Skeletal muscle tissue (tissue), 4 donors: Measurements from ENCODE around the gene RBBP4. TPM values are rescaled to one million over a fixed set of nuclear protein-coding genes. Genes with fewer than 3 reads are reported as not detected.
"Not testable (repeated sequence)": the region's sequence is repeated elsewhere in the genome, so short reads cannot be mapped to it uniquely, and the experiment has no call there.

Experiments
- H3K27ac ChIP-seq: one replicate; pipeline ENCODE4 v1.7.0; 2013; ENCODE audit warnings: mild to moderate bottlenecking, low read depth, low read length, inconsistent platforms
- H3K27me3 ChIP-seq, 3 donors: one replicate each; pipeline ENCODE4 v1.7.0; 2013; ENCODE audit warnings: low read length in 3 of 3; ENCODE audit not compliant: control insufficient read depth in 3 of 3, insufficient read depth in 3 of 3
- H3K36me3 ChIP-seq, 3 donors: one replicate each; pipeline ENCODE4 v1.7.0; 2013; ENCODE audit warnings: low read length in 3 of 3; ENCODE audit not compliant: control insufficient read depth in 3 of 3, insufficient read depth in 3 of 3
- H3K4me1 ChIP-seq, 3 donors: one replicate each; pipeline ENCODE4 v1.7.0; 2013; ENCODE audit warnings: low read length in 3 of 3, mild to moderate bottlenecking in 3 of 3; ENCODE audit not compliant: control insufficient read depth in 3 of 3, insufficient read depth in 3 of 3
- H3K4me3 ChIP-seq, 3 donors: one replicate each; pipeline ENCODE4 v1.7.0; 2013; ENCODE audit warnings: low read length in 3 of 3
- H3K9ac ChIP-seq, 3 donors: one replicate each; pipeline ENCODE4 v1.7.0; 2013; ENCODE audit warnings: low read length in 3 of 3, mild to moderate bottlenecking in 3 of 3, moderate library complexity in 2 of 3, low read depth in 1 of 3
- H3K9me3 ChIP-seq, 3 donors: one replicate each; pipeline ENCODE4 v1.7.0; 2013; ENCODE audit warnings: low read length in 3 of 3; ENCODE audit not compliant: control insufficient read depth in 3 of 3
- total RNA-seq: library from RNA; depleted of rRNA; stranded (reverse); fragments of >200 nt; gene quantifications from one replicate; pipeline ENCODE4 v1.2.3, GENCODE V29; 2014
- donor health status: Osteomylitis.

The RBBP4 gene
- total RNA-seq, 1 donor from 2014 or later, result 104 TPM

DNA sequence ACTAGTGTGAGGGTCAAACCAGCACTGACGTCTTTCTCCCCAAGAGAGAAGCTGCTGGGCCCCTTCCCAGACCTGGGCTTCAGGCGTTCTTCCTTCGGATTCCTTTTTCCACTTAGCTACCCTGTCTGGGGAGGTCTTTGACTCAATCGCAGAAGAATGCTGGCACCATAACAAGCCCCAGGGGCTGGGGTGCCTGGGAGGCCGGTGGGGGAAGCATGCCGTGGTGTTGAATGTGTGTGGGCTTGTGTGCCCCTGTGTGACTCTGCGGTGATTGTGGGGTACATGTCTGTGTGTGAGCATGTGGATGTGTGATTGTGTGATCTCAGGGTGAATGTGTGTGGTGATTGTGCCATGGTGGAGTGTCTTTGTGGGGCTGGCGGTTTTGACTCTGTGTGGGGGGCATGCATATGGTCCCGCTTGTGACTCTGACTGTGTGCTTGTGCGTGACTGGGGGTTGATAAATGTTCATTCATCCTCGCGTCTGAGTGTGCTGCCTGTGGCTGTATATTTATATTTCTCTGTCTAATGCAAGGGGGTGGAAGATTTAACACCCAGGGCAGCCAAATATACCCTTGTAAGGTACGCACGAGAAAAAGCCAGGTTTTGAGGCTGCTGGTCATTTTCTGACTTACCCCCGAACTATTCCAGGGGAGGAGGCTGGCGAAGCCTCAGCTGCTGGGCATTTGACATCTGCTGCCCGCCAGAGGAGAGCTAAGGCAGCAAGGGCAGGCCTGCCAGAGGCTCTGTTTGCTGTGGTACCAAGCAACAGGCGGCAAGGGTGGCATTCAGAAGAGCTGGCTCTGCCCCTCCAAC, 52.7 kb downstream of the RBBP4 start:
- peak overlapping the region; percentile 95 for H3K27ac ChIP-seq
- peak overlapping the region; percentile 79 to 91 (median 85) for H3K4me3 ChIP-seq
- H3K27me3 ChIP-seq, result no peaks in the 10 kb centered on the region
- no peaks in the 10 kb centered on the region for H3K9me3 ChIP-seq
- H3K36me3 ChIP-seq, result no peaks in the 10 kb centered on the region
- H3K9ac ChIP-seq, result peak overlapping the region; percentile 79 to 94 (median 87)
- H3K4me1 ChIP-seq, result peaks cover 32 to 53% (median 42%) of the 10 kb centered on the region in 3 donors

DNA sequence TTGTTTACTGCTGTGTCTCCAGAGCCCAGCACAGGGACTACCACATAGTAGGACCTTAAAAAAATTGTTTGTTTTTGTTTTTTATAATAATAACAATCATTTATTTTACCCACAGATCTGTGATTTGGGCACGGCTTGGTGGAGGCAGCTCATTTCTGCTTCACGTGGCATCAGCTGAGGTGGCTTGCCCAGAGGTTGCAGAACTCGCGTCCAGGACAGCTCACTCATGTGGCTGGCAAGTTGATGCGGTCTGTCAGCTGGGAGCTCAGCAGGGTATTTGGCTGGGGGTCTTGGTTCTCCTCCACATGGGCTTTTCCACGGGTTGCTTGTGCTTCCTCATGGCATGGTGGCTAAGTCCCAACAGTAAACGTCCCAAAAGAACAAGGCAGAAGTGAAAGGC, 54.5 kb downstream of the RBBP4 start:
- Histone ChIP-seq H3K4me3 (no peak overlapping the region), H3K36me3 (no peaks in the 10 kb centered on the region), H3K4me1 (peaks cover 28 to 36% (median 31%) of the 10 kb centered on the region in 3 donors), H3K9me3 (no peaks in the 10 kb centered on the region), H3K27me3 (no peaks in the 10 kb centered on the region), H3K9ac (no peak overlapping the region), H3K27ac (no peak overlapping the region)

DNA sequence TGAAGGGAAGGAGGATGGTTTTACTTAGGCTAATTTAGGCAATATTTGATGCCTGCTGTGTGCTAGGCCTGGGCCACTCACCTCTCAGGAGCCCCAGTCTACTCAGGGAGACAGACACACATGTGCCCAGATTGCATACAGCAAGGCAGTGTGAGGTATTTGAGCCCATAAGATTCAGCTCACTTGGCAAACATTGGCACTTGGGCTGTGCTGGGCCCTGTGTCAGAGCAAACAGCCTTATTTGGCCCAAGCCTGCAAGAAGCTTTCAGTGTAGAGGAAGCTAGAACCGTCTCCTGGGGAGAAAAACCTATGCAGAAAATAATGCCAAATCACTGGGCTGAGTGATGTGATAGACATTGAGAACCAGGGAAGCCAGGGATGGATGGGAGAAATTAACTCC, 55.5 kb downstream of the RBBP4 start:
- Histone ChIP-seq H3K4me1 (peaks cover 22 to 26% (median 24%) of the 10 kb centered on the region in 3 donors), H3K27me3 (no peaks in the 10 kb centered on the region), H3K36me3 (no peaks in the 10 kb centered on the region), H3K9ac (no peak overlapping the region), H3K9me3 (no peaks in the 10 kb centered on the region), H3K27ac (peak overlapping the region; percentile 2), H3K4me3 (no peak overlapping the region)

DNA sequence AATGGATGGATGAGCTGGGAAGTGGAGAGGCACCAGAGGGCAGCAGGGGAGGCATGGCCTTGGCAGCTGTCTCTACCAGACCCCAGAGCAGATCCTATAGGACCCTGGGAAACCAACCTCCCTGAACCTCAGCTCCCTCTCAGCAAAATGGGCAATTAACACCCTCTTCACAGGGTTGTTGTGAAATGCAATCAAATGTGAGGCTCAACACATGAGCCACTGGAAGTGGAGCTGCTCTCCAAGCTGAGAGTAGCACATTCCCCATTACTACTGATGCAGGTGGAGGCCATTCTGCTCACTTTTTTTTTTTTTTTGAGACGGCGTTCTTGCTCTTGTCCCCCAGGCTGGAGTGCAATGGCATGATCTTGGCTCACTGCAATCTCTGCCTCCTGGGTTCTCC, 58.1 kb downstream of the RBBP4 start:
- H3K9ac ChIP-seq, result no peak overlapping the region
- no peak overlapping the region for H3K27ac ChIP-seq
- H3K9me3 ChIP-seq, result no peaks in the 10 kb centered on the region
- no peak overlapping the region for H3K4me3 ChIP-seq
- H3K36me3 ChIP-seq, result no peaks in the 10 kb centered on the region
- peaks cover 7 to 9% (median 7%) of the 10 kb centered on the region in 3 donors for H3K4me1 ChIP-seq
- H3K27me3 ChIP-seq, result no peaks in the 10 kb centered on the region

DNA sequence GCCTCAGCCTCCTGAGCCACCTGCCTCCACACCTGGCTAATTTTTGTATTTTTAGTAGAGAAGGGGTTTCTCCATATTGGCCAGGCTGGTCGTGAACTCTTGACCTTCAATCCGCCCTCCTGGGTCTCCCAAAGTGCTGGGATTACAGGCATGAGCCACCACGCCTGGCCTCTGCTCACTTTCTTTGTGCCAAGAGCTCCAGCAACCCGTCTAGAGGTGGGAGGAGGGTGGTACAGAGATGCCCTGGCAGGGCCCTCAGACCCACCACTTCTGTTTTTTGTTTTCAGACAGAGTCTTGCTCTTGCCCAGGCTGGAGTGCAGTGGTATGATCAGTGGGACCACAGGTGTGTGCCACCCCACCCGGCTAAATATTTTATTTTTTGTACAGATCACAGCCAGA, 58.5 kb downstream of the RBBP4 start:
- H3K4me3 ChIP-seq, result no peak overlapping the region
- no peaks in the 10 kb centered on the region for H3K9me3 ChIP-seq
- no peak overlapping the region for H3K27ac ChIP-seq
- H3K4me1 ChIP-seq, result peaks cover 3 to 5% (median 3%) of the 10 kb centered on the region in 3 donors
- no peaks in the 10 kb centered on the region for H3K27me3 ChIP-seq
- H3K9ac ChIP-seq, result no peak overlapping the region
- no peaks in the 10 kb centered on the region for H3K36me3 ChIP-seq

GRCh38 chr1:32711221-32711620, 60.2 kb downstream of the RBBP4 start:
- H3K27ac ChIP-seq, H3K36me3 ChIP-seq, H3K9me3 ChIP-seq, H3K9ac ChIP-seq, H3K4me3 ChIP-seq, H3K4me1 ChIP-seq, H3K27me3 ChIP-seq: not testable (repeated sequence)

DNA sequence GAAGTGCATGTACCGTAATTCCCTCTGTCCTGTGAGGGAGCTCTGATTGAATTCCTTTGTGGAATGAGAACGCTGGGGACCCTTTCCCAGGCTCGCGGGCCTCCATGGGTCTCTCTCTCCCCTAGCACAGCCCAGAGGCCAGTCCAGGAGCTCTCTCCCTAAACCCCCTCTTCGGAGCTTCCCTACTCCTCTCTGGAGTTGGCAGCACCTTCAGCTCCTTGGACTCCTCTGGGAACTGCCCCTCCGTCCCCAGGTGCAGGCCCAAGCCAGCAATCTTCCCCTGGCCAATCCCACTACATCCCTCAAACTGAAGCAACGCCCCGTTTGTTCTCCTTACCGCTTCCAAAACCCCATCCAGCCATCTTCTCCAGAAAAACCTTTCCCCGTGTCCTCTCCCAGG, 62.1 kb downstream of the RBBP4 start:
- Histone ChIP-seq H3K27me3 (no peaks in the 10 kb centered on the region), H3K9me3 (no peaks in the 10 kb centered on the region), H3K27ac (no peak overlapping the region), H3K36me3 (no peaks in the 10 kb centered on the region), H3K9ac (no peak overlapping the region), H3K4me3 (no peak overlapping the region), H3K4me1 (peaks cover 0 to 8% (median 5%) of the 10 kb centered on the region in 3 donors)

DNA sequence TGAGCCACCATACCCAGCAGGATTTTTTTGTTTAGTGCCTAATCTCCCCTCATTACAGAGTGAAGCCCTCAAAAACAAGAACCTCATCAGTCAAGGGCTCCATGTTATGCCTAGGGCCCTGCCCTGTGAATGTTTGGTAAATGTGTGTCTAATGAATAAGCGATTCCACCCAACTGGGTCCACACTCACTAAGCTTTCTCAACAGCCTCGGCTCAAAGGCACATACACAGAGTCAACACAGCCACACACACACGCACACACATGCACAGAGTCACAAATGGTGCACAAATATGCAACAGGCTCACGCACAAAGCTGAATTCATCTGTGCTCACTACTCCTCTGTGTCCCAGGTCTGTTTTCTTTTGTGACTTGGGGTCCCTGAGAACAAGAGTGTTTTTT, 63.3 kb downstream of the RBBP4 start:
- H3K36me3 ChIP-seq, result no peaks in the 10 kb centered on the region
- H3K27ac ChIP-seq, result no peak overlapping the region
- no peak overlapping the region for H3K4me3 ChIP-seq
- peaks cover 0 to 8% (median 5%) of the 10 kb centered on the region in 3 donors for H3K4me1 ChIP-seq
- H3K27me3 ChIP-seq, result no peaks in the 10 kb centered on the region
- H3K9ac ChIP-seq, result no peak overlapping the region
- no peaks in the 10 kb centered on the region for H3K9me3 ChIP-seq

GRCh38 chr1:32715901-32716311, 64.9 kb downstream of the RBBP4 start:
- H3K4me3 ChIP-seq, result no peak overlapping the region

DNA sequence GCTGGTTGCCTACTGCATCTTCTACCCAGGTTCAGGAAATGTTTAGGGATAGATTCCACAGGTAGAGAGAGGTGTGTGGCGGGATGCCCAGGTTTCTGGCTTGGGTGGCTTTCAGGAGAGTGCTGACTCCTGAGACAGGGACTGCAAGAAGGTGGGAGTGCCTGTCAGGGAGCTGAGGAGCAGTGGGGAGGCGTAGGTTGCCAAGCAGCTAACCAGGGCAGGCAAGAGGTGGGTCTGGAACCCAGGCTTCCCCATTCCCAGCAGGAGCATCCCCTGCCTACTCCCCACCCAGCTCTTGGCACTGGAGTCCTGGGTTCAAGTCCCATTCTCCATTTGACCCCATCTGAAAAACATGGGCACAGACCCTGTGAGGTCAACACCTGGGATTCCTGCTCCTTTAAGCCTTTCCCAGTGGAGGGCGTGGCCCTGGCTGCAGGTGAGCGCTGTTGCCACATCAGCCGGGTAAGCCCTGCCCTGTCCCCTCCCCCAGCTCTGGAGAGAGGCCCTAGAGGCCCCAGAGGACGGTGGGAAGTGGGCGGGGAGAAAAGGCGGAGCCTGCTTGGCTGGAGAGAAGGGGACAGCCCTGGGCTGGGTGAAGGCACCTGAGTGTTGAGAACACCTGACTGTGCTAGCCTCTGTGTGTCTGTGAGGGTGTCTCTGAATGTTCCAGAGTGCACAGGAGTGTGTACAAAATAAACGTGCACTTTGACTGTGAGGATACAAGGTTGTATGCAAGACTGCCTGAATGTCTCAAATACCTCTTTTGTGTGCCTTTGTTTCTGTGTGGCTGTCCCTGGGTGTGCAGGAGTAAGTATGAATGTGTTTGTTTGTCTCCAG, 65.5 kb downstream of the RBBP4 start:
- H3K36me3 ChIP-seq, result no peaks in the 10 kb centered on the region
- no peaks in the 10 kb centered on the region for H3K27me3 ChIP-seq
- no peak overlapping the region for H3K27ac ChIP-seq
- H3K4me1 ChIP-seq, result peaks cover 0 to 8% (median 5%) of the 10 kb centered on the region in 3 donors
- peak overlapping the region in 2 of 3 donors; percentile 21 to 40 for H3K9ac ChIP-seq
- H3K4me3 ChIP-seq, result no peak overlapping the region
- no peaks in the 10 kb centered on the region for H3K9me3 ChIP-seq

More at GRCh38 chr1:32715901-32716311, 64.9 kb downstream of the RBBP4 start:
- Histone ChIP-seq H3K9ac (no peak overlapping the region), H3K27me3 (no peaks in the 10 kb centered on the region), H3K27ac (no peak overlapping the region), H3K9me3 (no peaks in the 10 kb centered on the region), H3K36me3 (no peaks in the 10 kb centered on the region), H3K4me1 (peaks cover 0 to 8% (median 5%) of the 10 kb centered on the region in 3 donors)
